Measurements from ENCODE around the gene ZNF280D.
A peak's percentile ranks its signal among the peaks of the same experiment; 100 is the strongest.
"Not testable (repeated sequence)": the region's sequence is repeated elsewhere in the genome, so short reads cannot be mapped to it uniquely, and the experiment has no call there.

ZNF280D gene, protein sequence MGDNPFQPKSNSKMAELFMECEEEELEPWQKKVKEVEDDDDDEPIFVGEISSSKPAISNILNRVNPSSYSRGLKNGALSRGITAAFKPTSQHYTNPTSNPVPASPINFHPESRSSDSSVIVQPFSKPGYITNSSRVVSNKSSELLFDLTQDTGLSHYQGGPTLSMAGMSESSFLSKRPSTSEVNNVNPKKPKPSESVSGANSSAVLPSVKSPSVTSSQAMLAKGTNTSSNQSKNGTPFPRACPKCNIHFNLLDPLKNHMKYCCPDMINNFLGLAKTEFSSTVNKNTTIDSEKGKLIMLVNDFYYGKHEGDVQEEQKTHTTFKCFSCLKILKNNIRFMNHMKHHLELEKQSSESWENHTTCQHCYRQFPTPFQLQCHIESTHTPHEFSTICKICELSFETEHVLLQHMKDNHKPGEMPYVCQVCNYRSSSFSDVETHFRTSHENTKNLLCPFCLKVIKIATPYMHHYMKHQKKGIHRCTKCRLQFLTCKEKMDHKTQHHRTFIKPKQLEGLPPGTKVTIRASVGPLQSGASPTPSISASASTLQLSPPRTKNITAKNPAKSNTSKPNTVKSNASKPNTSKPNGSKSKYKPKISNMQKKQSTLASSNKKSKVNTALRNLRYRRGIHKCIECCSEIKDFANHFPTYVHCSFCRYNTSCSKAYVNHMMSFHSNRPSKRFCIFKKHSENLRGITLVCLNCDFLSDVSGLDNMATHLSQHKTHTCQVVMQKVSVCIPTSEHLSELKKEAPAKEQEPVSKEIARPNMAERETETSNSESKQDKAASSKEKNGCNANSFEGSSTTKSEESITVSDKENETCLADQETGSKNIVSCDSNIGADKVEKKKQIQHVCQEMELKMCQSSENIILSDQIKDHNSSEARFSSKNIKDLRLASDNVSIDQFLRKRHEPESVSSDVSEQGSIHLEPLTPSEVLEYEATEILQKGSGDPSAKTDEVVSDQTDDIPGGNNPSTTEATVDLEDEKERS

DNA sequence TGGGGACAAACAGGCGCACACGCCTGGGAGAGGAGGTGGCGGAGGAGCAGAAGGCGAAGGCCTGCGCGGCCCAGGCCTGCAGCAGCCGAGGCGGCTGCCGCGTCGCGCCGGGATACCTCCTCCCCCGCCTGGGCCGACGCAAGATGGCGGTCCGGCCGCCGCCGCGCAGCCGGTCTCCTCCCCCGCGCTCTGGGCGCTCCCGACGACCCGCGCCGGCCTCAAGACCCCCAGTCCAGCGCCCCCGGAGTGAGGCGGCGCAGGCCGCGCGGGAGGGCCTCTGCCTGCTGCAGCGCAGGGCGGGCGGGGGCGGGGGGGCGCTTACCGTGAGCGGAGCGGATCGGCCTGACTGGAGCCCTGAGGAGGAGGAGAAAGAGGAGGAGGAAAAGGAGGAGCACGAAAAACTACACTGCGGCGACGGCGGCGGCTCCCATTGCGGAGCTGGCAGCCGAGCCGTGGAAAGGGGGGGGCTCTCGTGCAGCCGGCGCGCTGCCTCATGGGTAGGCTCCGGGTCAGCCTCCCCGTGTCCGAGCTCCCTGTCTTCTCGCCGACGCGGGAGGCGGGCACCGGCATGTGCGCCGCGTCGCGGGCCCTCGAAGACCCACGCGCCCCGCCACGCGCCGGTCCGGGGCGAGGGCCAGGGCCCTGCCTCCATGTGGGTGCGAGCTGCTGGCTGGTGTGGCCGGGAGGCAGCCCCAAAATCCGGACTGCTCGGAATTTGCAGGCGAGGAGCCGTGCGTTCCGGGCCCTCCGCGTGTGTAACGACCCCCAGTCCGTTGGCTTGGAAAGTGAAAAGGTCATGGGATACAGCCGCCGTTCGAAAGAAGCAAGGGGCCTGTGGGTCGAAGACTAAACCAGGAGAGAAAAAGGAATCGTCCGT is at the start of gene ZNF280D:
ZNF280D (minus strand) TSS at position 374 of the 877 bp plus-strand sequence. CDS start 26,400 bp downstream, outside the sequence.
- peak; percentile 75 for DNase-seq

DNA sequence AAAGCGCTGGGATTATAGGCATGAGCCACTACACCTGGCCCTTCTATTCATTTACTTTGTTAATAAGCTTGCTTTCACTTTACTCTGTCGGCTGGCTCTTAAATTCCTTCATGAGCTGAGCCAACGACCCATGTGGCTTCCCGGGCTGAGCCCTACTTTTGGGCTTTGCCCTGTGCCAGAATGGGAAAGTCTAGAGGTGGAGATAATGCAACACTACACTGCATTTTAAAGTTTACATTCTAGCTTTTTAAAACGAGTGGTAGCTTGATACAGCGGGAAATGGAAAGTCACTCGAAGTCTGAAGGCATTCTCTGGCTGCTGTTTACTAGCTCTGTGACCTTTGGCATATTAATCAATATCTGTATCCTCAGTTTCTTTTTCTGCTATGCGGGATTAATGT is 49.0 kb upstream of the ZNF280D start:
- no peak for DNase-seq

DNA sequence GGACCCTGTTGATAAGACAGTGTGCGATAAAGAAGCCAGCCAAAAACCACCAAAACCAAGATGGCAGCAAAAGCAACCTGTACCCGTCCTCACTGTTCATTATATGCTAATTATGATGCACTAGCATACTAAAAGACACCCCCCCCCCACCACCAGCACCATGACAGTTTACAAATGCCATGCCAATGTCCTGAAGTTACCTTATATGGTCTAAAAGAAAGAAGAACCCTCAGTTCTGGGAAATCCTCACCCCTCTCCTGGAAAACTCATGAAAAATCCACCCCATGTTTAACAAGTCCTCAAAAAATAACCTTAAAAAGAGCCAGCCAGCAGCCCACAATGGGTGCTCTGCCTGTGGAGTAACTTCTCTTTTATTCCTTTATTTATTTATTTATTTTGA is 48.4 kb upstream of the ZNF280D start:
- DNase-seq, result no peak

DNA sequence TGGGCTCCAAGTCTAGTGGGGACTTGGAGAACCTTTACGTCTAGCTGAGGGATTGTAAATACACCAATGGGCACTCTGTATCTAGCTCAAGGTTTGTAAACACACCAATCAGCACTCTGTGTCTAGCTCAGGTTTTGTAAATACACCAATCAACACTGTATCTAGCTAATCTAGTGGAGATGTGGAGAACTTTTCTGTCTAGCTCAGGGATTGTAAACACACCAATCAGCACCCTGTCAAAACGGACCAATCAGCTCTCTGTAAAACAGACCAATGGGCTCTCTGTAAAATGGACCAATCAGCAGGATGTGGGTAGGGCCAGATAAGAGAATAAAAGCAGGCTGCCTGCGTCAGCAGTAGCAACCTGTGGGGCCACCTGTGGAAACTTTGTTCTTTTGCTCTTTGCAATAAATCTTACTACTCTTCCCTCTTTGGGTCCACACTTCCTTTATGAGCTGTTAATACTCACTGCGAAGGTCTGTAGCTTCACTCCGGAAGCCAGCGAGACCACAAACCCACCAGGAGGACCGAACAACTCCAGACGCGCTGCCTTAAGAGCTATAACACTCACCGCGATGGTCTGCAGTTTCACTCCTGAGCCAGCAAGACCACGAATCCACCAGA is 46.9 kb upstream of the ZNF280D start:
- DNase-seq, result not testable (repeated sequence)

DNA sequence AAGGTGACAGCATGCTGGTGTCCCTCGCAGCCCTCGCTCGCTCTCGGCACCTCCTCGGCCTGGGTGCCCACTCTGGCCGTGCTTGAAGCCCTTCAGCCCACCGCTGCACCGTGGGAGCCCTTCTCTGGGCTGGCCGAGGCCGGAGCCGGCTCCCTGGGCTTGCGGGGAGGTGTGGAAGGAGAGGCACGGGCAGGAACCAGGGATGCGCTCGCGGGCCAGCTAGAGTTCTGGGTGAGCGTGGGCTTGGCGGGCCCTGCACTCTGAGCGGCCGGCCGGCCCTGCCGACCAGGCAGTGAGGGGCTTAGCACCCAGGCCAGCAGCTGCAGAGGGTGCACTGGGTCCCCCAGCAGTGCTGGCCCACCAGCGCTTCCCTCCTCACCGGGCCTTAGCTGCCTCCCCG is 46.1 kb upstream of the ZNF280D start:
- not testable (repeated sequence) for DNase-seq

DNA sequence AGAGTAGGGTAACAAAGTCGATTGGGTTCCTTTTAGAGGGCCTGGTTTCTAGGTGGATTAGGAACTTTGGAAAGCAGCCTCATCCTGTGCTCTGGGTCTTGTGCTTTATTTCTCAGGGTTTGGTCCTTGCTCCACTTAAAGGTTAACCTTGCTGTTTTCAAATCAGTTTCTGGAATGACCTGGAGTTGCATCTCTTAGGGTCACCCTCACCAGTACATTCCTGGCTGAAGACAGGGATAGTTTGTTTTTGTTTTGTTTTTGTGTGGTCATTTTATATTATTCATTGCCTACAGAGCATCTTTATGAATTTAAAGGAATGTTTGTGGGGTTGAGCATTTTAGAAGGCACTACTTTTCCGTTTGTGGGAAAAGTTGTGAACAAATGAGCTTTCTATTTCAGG is 45.5 kb upstream of the ZNF280D start:
- no peak for DNase-seq

DNA sequence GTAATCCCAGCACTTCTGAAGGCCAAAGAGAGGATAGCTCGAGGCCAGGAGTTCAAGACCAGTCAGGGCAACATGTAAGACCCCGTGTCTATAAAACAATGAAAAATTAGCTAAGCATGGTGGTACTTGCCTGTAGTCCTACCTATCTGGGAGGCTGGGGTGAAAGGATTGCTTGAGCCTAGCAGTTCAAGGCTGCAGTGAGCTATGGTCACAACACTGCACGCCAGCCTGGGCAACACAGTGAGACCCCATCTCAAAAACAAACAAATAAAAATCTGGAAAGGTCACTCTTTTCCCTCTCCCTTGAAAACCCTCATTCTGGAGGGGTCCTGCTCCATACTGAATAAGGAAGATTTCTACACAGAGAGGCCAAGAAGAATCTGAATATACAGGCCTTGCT is 43.5 kb upstream of the ZNF280D start:
- DNase-seq, result no peak

DNA sequence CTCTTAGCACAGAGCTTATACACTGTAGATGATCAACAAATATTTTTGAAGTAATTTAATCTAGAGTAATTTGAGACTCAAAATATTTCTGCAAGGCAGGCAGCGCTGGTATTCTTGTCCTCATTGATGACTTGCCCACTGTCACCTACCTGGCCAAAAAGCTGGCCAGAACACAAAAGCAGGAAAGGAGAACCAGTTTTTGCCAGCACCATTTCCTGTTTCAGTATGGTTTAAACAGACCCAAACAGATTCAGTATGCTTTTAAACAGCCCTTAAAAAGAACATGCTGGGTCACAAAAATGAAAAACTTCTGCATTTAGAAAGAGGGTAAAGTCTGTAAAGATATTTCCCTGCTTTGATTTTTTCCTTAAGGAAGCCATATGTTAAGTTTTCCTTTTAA is 42.3 kb upstream of the ZNF280D start:
- no peak for DNase-seq

DNA sequence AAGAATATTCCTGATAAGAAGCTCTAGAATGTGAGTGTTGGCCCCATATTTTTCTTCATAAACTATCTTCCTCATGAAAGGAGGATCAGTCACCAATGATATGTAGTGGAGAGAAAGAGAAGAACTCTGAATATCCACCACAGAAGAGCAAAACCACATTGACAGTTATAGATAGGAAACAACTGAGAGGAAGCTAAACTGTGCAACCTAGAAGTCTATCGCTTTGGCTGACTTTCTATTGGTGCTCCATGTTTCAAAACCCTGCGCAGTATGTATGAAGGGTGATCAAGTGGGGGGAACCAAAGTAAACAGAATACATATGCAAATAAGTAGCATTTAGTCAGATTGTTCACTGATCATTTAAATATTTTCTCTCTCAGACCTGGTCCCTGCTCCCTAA is 41.0 kb upstream of the ZNF280D start:
- no peak for DNase-seq

DNA sequence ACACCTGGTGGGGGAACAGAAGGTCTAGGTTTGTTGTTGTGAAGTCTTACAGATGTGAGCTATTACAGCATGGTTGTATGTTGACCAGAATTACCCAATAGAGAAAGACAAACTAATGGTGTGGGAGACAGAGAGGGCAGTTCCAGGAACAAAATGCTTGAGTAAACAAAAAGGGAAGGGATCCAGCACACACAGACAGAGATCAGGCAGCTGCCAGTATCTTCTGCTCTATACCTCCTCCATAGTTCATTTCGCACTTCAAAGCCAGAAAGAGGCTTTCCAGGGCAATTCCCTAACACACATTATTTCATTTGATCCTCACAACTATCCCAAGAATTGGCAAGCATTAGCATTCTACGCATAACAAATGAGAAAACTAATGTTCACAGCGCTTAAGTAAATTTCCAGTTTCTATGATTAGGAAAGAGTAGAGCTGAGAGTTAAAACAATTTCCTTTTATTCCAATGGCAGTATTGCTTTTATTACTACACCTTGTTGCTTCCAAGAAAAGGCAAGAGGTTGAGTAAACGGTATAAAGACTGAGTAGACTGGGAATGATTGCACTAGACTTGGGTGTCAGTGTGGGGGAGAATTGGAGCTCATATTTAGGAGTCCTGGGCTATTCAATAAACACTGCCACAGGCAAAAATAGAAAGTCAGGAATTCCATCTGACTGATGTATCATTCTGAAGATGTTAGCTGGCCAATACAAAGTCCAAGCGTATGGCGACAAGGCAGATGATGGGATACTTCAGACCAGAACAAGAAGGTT is 39.7 kb upstream of the ZNF280D start:
- no peak for DNase-seq

DNA sequence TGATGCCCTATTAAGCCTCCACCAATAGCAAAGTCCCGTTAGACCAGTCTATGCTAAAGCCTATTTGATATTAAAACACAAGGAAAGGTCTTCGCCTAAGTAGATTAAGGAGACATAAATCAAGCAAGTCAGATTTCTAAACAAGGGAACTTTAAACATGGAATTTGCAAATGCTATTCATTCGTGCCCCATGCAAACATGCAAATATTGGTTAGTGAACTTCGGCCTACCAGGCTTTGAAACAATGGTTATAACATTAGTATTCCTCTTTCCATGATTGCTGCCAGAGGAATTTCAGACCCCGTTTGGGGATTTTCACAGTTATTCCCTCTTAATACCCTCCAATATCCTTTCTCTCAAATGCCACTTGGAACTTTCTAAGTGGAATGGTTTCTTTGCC is 36.9 kb upstream of the ZNF280D start:
- no peak for DNase-seq

DNA sequence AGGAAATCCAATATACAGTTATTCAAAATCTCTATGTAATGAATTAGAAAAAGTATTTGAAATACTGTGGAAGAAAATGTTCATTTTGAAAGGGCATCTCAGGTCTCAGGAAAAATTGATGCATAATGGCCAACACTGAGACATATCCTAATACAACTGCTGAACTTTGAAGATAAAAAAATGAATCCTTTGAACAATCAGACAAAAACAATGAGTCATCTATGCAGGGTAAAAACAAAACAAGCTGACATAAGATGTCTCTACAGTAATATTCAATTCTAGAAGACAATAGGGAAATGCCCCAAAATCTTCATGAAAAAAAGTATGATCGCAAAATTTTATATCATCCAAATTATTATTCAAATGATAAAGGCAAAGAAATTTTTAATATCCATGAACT is 34.0 kb upstream of the ZNF280D start:
- no peak for DNase-seq

DNA sequence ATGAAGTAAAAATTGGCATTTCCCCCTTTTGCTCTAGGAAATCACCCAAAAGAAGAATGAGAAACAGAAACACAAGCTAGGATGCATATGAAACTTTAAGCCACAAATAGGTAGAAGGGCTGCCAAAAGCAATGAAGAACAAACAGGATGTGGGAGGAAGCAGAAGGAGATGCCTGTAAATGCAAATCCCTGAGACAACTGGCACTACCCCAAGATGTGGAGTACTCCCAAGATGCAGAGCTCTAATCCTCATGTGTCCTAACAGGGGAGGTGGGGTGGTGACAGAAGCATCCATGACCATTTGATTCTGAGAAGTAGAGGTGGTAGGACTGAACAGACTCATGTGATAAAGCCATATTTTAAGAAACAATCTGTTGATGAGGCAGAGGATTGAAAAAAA is 31.9 kb upstream of the ZNF280D start:
- no peak for DNase-seq

DNA sequence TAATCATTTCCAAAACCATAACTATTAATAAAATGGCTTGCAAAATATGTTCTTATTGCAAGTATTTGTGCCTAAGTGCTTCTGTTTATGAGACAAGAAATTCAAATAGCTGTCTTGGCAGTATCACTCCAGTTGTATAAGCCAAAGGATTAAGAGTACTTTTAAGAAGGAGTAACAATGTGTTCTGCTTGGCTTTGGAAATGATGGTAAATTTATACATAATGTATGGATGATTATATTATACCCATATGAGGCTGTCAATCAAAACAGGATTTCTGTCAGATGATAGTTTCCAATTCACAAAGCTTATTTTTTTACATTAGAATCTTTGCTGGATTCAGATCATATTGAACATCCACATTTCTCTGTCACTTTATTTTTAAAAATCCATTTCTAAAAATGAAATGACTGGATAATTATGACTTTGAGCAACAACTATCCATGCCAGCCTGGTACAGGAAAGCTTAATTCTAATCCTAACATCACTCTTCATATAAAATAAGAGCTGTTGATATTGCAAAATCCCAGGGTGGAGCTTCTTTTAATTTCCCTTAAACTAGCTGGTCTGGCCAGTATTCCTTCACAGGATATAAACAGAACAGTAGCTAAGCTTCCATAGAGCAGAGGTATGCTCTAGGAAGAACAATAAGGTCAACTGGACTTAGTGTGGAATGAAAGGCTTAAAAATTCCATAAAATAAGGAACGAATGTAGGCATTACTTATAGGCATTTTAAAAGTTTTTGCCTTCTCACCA is 30.0 kb upstream of the ZNF280D start:
- DNase-seq, result no peak

DNA sequence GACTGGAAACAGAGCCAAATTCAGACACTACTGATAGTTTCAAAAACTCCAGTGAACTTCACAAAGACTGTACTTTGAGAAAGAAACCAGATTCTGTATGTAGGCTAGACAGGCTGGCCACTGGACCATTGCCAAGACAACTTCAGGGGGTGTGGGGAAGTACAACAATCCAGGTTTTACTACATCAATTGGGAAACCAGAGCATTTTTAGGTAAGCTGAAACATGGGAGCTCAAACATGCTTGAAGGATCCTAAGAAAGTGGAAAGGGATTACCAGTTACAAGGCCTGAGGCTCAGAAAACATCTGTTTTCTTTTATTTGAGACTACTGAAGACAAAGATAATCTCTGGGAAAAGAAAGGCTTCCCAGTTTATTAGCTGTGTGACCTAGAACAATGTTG is 26.9 kb upstream of the ZNF280D start:
- no peak for DNase-seq

DNA sequence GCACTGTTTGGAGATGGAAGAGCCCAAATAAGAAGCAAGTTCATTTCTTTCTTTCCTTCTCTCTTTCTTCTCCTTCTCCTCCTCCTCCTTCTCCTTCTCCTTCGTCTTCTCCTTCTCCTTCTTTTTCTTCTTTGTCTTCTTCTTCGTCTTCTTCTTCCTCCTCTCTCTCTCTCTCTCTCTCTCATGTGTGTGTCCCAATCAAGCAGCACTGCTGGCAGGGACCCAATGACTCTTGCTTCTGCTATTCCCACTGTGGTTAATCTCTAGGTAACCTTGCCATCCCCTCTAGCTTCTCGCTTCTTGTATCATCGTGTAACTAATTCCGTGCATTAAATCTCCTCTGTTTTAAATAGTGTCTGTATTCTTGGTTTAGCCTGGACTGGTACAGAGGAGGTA is 26.1 kb upstream of the ZNF280D start:
- DNase-seq, result no peak

DNA sequence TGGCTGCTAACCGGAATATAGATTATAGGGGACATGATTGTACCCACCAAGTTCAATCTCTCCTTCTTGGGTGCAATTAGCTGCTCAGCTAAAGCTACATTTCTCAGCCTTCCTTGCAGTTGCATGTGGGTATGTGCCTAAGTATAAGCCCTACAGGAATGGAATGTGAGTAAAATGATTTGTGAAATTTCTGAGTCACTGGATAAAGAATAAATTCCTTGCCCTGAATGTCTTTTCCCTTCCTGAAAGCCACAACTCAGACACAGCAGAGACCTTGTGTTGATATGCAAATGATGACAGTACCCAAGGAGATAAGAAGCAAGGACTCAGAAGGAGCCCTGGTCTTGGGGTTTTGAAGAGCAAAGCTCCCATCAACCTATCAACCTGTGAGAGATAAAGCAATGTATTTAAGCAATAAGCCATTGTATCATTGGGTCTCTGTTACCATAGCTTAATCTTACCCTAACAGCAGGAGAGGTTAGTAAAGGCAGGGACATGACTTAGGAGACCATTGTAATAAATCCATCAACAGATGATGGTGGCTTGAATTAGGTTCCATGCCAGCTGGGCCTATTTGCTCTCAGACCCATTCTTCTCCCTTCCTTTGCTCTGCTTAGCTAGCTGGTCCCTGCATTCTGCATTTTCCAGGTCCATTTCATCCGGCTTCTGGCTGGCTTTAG is 25.6 kb upstream of the ZNF280D start:
- DNase-seq, result no peak

DNA sequence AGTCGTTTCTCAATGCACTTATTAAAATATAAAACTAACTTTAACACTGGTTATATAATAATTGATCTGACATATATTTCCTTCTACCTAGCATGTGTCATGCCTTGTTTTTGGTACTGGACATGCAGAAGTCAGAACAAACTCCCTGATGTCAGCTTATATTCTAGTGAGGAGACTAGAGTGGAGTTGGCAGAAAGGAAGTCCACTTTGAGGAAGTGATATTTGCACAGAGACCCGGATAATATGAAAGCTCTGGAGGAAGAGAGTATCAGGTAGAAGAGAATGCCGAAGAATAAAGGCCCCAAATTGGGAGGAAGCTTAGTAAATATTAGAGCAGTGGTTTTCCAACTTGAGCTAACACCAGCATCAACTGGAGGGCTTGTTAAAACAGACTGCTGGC is 24.6 kb upstream of the ZNF280D start:
- DNase-seq, result no peak

DNA sequence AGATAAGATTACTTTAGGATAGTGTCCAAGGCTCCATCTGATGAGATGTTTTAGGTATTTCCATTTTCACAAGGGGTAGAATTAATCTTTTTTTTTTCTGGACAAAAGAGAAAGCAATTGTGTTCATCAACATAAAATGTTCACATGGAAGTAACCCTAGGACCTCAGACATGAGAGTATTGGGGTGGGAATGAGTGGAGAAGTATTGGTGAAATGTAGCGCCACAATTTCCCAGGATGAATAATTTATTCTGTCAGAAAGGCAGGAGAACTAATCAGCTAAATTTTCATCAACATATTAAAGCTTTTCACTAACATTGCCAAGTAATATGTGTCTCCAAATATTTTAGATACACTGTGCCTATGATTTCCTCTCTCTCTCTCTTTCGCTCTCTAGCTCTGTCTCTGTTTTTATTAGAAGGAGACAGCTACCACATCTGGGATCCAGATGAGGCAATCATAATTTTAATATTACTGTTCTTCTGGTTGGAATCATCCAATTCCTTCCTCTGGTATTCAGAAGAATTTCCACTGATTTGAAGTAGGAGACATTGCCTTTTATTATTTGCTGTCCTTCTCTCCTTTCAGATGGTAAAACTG is 21.6 kb upstream of the ZNF280D start:
- no peak for DNase-seq

DNA sequence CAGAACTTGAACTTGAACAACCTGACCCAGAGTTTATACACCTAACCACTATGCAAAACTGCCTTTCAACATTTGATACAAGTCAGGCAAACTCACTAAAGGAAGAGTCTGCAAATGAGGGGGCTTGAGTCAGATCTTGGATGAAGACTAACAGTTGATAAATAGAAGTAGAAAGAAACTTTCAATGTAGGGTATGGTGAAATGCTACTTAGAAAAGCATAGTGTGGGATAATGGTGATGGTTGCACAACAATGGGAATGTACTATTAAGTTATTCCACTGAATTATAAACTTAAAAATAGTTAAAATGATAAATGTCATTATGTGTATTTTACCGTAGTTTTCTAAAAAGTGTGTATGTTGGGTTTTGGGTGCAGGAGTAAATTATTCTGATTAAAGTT is 19.7 kb upstream of the ZNF280D start:
- no peak for DNase-seq

Data from stimulated activated CD4-positive, alpha-beta T cell treated with anti-CD3 and anti-CD28 coated beads, Interleukin-12 subunit alpha, Interleukin-12 subunit beta, amount 100 ng/mL, for 4 hours (primary cell).